Measurements from ENCODE around the gene CKAP5.

CKAP5 gene

GRCh38 chr11:46761807-46762206 is 84.3 kb downstream of the CKAP5 start:
- DNase-seq = no peak

- no peak for DNase-seq
These were observed 85.5 kb downstream of the CKAP5 start for GRCh38 chr11:46760429-46761128.

- DNase-seq = no peak
These were observed 86.9 kb downstream of the CKAP5 start for GRCh38 chr11:46759196-46759595.

DNA sequence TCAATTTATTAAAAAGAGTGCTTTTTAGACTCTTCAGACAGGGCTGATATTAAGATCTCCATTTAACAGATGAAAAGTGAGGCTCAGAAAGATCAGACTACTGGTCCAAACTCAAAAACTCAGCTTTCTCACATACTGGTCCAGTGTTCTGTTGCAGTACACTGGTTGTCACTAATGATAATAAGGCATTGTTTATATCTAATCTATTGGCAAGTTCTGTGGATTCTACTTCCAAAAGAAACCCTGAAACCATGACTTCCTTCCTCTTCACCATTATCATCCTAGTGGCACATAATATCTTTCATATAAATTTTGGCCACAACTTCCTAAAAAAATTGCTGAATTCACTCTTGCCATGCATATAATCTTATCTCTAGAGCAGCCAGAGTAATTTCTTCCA is 90.1 kb downstream of the CKAP5 start:
- no peak for DNase-seq

GRCh38 chr11:46747150-46747549 is 98.9 kb downstream of the CKAP5 start:
- no peak for DNase-seq

- no peak for DNase-seq
These were observed 100.1 kb downstream of the CKAP5 start for GRCh38 chr11:46745995-46746394.

DNA sequence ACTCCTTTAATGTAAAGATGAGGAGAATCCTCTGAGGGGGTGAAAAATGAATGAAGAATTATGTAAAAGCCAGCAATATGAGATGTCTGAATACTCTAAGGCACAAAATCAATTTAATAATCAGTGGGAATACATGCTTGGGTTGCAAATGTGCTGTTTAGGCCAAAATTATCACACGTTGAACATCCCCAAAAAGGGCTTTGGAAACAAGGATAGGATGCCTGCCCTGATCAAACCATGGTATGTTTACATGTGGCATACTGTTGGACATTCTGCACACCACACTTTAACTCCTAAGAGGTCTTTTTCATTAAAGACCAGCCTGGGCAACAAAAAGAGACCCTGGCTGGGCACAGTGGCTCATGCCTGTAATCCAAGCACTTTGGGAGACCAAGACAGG is 100.8 kb downstream of the CKAP5 start:
- DNase-seq = no peak

DNA sequence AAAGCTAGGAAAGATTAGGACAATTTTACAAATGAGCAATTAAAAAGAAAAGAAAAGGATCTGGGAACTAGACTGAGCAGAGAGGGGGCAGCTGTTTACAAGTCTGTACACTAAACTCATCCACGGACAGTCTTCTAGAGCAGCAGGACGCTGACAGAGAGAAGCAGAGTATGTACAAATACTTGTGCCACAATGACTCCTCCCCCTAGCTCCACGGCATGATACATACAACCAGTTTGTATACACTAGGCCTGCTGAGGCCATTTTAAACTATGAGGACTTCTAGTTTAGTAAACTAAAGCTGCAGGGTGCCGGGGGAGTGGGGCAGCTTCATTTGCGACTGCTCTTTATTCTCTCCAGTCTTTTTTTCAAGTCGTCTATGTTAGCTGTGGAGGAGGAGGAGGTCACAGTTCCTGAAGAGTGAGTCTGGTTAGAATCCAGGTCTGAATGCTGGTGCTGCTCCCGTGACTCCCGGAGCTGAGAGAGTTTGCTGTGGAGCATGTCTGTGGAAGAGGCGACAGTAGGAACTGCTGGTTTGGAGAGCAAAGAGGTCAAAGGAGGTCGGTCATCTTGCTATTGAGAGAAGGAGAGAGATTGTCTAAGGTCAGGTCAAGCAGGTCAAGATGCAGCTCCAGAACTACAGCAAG is 102.3 kb downstream of the CKAP5 start:
- no peak for DNase-seq

GRCh38 chr11:46743043-46743442 is 103.0 kb downstream of the CKAP5 start:
- DNase-seq = no peak

GRCh38 chr11:46741600-46742484 is 104.2 kb downstream of the CKAP5 start:
- DNase-seq = no peak

- DNase-seq = no peak
These were observed 107.2 kb downstream of the CKAP5 start for GRCh38 chr11:46738887-46739286.

DNA sequence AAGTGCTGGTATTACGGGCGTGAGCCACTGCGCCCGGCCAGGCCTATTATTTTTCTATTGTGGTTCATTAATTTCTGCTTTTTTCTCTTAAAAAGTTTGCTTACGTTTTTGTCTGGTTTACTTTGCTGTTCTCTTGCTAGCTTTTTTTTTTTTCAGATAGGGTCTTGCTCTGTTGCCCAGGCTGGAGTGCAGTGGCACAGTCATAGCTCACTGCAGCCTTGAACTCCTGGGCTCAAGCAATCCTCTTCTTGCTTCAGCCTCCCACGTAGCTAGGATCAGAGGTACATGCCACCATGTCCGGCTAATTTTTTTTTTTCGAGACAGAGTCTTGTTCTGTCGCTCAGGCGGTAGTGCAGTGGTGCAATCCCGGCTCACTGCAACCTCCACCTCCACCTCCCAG is 108.4 kb downstream of the CKAP5 start:
- DNase-seq = no peak

- no peak for DNase-seq
These were observed 109.5 kb downstream of the CKAP5 start for GRCh38 chr11:46736615-46737014.

GRCh38 chr11:46736146-46736545 is 109.9 kb downstream of the CKAP5 start:
- no peak for DNase-seq

- no peak for DNase-seq
These were observed 112.8 kb downstream of the CKAP5 start for GRCh38 chr11:46733234-46733633.

DNA sequence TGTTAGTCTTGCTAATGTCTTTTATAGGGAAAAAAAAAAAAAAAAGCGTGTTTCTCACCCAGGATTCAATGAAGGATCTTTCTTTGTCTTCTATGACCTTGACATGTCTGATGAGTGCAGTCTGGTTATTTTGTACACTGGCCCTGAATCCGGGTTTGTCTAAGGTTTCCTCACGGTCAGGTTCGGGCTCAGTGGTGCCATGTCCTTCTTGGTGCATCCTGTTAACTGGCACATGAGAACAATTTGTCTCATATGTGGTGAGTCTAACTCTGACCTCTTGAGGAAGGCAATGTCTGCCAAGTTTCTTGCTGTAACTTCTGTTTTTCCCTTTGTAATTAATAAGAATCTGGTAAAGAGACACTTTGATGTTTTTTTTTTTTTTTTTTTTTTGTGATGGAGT is 114.5 kb downstream of the CKAP5 start:
- no peak for DNase-seq

GRCh38 chr11:46729110-46730027 is 116.7 kb downstream of the CKAP5 start:
- DNase-seq = no peak

- no peak for DNase-seq
These were observed 117.4 kb downstream of the CKAP5 start for GRCh38 chr11:46728659-46729040.

GRCh38 chr11:46727952-46728658 is 118.0 kb downstream of the CKAP5 start:
- no peak for DNase-seq

DNA sequence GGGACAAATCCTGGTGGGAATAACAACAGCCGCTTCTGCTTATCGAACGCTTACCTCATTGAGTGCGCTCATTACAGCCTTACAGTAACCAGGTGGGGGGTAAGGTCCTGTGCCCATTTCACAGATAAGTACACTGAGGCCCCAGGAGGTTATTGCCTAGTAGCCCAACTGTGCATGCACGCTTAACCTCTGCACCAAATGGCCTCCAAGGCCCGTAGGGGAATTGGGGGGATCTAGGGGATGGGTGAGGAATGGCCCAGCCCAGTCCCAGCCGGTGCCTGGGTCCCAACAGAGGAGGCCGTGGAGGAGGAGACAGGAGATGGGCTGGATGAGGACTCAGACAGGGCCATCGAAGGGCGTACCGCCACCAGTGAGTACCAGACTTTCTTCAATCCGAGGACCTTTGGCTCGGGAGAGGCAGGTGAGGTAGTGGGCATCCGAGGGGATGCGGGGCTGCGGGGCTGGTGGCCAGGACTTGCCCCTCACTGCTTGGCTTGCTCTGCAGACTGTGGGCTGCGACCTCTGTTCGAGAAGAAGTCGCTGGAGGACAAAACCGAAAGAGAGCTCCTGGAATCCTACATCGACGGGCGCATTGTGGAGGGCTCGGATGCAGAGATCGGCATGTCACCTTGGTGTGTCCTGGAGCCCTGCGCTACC is 119.7 kb downstream of the CKAP5 start:
- no peak for DNase-seq

All from activated naive CD4-positive, alpha-beta T cell treated with Interleukin-2 at 50 U/mL for 16 hours (primary cell).